GM19467 (cell line): ENCODE data around the gene PSTPIP1.

Source experiments
- ATAC-seq: cut with Tn5 transposase; IDR thresholded peaks from one replicate; pipeline ENCODE4 v1.9.1; 2021; ENCODE audit warnings: mild to moderate bottlenecking, moderate library complexity; ENCODE audit not compliant: unreplicated experiment

Gene PSTPIP1

DNA sequence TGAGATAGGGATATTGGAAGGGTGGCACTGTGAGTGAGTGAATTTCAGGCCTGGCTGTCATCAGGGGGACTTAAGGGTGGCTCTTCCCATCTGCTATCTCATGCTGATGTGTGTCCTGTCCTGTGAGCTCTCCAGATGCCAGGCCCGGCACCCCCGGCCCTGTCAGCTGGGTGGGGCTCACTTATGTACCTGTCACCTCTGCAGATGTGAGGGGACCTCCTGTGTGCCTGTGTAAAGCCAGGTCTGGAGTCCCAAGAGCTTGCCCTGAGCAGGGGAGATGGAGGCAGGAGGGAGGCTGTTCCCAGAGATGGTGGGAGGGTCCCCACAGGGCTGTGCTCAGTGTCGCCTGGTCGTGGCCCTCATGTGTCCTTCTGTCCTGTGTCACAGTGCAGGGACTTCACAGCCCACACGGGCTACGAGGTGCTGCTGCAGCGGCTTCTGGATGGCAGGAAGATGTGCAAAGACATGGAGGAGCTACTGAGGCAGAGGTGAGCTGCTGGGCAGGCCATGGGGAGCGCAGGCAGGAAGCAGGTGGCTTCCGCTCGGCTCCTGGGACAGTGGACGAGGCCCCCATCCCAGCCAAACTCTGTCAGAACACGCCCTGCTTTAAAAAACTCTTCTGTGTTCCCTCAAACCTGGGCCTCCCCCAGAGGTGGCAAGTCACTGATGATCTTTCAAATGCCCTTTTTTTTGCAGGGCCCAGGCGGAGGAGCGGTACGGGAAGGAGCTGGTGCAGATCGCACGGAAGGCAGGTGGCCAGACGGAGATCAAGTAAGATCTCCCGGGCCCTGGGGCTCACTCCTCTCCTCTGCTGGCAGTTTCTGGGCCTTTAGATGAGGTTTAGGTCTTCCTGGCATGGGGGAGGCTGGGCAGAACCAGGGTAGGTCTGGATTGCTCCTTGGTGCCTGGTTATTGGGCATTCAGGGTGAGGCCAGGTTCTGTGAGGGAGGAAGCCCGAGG, 23.1 kb downstream of the PSTPIP1 start:
- no peak for ATAC-seq

DNA sequence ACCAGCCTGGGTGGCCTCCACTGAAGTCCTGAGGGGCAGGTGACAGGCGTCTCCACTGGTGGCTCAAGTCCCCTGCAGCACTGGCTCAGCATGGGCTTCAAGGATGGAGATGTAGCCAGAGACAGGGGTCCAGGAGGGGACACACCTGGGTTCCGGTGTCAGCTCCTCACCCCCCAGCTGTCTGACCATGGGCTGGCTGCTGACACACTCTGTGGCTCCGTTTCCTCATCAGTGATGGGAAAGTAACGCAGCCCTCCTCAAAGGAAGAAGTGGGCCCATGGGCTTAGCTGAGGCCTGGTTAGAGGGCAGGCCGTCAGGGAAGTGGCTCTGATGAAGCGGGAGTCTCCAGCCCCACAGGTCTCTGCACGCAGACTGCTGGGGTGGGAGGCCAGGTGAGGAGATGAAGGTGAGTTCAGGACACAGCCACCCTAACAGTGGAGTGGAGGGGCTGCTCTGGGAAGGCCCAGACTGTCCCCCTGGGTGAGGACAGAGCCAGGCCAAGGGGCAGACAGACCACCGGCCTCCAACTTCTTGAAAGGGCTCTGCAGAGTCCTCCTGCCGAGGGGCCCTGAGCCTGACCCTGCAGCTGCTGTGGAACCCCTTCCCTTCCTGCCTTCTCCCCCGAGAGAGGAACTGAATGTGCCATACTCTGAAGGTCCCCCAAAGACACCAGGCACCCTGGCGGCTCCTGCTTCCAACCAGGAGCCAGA, 24.0 kb downstream of the PSTPIP1 start:
- ATAC-seq = no peak

DNA sequence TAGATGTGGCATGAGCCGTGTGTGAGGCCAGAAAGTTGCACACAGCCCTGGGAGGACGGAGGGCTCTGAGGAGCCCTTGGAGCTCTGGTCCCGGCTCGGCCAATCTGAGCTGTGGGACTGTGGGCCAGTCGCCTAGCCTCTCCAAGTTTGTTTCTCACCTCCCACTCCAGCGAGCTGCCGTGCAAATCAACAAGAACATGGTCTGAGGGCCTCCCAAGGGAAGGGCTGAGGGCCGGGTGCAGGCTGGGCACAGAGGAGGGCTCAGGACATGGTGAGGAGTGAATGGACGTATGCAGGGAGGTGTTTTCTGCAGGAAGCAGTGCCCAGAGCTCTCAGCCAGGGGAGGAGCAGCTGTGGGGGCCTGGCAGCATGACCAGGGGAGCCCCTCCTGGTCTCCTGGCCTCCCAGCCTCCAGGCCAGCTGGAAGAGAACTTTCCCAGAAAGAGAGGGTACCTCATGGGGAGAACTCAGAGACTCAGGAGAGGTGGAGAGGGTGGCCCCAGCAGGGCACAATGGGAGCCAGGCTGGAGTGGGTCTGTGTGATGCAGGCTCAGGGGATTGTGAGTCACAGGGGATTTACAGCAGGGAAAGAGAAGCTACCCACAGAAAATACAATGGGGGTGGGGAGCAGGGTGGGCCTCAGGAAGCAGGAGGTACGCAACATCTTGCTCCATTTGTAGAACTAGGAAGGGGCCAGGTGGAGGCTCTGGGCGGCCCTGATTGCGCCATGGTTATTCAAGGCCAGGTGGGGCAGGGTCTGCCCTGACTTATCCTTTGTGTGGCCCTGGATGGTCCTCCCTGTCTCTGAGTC, 24.8 kb downstream of the PSTPIP1 start:
- ATAC-seq = no peak

DNA sequence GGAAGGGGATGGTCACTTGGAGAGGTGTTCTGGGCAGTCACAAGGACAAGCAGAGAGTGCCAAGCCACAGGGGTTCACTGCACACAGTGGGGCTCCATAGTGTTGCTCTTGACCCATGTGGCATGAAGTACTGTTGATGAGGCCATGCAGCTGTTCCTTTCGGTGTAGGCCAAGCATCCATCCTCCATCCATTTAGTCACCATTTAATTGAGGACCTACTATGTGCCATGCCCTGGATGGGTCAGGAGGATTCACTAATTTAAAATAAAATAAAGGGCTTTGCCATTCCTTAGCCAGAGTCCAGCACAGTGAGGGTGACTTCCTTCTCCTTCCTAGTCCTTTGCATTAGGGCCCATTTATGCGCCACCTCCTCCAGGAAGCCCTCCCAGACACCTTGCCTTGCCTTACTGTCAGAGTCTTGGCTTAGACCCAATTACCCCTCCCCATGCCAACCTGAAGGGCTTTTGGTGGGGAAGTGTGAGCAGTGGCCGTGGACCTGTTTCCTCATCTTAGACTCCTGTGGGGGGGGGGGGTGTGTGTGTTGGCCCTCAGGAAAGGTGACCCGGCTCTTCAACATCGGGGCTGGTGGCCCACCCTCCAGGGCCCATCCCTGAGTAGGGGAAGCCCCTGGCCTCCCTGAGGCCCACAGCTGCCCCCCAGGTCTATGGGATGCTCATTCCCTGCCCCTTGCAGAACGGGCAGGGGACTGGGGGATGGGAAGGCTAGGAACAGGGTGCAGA, 25.6 kb downstream of the PSTPIP1 start:
- no peak for ATAC-seq

DNA sequence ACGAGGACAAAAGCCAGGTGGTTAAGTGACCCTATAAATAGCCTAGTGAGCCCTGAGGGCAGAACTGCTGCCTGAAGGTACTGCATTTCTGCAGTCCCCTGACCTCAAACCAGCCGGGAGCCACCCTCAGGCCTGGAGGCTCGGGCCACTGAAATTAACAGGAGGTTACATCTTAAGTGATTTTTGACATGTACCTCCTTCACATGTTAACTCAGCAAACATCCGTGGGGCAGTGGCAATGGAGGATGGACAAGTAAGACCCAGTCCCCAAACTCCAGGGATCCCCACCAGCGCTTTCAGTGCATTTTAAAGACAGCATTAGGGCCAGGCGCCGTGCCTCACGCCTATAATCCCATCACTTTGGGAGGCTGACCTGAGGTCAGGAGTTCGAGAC, 26.2 kb downstream of the PSTPIP1 start:
- ATAC-seq = no peak

DNA sequence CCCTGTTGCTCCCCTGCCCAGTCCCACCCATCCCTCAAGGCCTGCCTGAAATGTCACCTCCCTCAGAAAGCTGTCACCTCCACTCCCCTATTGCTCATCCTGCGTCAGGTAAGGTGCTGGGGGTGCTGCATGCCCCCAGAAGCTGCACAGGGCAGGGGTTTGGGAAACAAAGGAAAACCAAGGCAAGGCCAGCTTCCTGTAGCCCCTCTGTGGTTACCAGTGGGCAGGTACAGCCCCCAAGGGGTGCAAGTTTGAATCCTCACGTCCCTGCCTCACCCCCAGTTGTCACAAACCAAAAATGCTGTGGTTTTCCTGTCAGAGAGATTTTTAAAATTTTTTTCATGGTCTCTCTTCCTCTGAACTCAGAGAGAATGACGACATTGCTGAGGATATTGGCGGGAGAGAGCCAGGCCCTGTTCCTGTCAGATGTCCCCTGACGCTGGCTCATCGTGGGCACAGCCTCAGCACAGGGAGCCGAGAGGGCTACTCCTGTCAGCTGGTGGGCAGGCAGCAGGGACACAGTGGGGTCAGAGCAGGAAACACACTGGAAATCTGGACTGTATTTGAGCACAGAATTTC, 27.0 kb downstream of the PSTPIP1 start:
- ATAC-seq = no peak

DNA sequence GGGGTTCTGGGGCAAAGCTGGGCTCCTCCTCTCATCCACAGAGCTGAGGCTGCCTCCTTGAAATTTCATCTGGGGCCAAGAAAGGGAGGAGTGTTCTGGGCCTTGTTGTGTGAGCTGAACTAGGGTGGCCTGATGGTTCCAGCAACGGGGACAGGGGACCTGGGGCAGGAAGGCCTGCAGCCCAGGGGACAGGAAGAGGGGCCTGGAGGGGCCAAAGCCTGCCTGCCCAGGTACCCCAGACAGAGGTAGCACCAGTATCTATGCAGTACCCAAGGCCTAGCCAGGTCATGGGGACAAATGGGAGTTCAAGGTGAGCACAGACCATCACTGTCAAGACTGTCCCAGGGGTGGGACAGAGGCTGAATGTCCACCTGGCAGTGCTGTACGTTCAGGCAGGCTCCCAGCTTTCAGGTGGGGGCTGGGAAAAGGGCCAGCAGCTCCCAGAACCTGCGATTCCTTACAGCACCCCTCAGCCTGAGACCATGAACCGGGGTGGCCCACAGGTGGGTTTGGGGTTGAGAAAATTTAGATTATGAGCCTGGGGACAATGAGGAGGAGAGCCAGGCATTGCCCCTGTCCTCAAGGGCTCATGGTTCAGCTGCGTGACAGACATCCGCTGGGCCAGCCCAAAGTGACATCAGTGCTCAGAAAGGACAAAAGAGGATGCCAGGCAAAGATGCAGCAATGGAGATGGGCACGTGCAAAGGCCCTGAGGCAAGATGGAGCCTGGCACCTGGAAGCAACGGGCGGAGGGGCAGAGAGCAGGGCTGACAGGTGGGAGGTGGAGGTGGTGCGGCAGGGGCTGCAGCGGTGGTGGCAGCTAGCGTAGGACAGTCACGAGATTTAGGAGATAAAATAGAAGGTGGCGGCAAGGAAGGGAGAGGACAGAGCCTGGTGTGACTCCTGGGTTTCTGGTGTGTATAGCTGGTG, 28.0 kb downstream of the PSTPIP1 start:
- ATAC-seq = no peak

DNA sequence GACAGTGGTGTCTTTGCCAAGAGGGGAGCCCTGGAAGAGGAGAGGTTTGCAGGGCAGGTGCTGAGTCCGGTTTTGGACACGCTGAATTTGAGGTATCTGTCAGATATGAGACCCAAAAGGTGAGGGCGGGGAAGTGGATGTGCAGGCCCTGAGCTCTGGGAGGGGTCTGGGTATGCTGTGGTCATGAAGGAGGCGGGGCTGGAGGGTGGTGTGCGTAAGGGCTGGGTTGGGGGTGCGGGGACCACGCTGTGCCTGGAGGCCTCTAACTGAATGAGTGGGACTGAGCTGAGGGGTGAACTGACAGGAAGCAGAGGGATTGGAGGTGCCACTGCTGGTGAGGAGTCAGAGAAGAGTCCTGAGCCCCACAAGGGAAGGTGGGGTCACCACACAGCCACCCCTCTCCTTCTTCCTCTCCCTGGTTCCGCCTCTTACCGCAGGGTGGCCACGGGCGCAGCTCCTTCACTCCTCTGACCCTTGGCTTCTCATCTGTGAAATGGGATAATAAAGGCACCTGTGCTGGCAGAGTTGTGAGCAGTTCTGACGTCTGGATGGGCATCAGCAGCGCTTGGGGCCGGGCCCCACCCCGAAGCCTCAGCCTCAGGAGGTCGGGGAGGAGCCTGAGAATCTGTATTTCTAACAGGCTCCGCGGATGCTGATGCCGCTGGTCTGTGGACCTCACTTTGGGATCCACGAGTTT, 28.8 kb downstream of the PSTPIP1 start:
- no peak for ATAC-seq

DNA sequence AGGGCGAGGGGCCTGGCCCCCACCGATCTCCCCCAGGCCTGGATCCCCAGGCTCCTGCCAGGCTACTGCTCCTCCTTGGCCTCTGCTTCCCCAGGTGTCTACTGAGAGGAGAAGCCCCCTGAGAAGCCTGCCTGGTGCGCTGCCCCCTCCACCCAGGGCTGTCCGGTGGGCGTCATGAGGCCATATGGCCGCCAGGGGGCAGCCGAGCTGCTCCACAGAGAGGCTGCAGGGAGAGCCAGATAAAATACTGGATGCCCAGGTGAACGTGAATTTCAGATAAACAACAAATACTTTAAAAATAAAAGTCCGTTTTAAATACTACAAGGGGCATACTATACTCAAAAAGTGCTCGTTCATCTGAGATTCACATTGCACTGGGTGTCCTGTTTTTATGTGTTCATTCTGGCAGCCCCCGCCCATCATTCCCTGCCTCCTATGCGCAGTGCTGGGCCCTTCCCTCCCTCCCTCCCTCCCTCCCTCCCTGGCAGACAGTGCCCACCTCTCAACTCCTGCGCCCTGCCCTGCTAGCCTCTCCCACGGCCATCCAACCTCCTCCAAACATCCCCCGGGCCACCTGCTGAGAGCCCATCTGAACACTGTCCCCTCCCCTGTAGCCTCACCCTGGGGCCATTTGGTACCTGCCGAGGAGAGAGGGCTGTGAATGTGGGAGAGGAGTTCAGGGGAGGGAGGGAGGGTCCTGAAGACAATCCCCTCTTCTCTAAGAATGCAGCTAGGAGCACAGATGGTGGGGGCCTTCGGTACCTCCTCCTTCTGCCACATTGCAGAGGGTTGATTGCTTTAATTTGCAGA, 29.6 kb downstream of the PSTPIP1 start:
- no peak for ATAC-seq

DNA sequence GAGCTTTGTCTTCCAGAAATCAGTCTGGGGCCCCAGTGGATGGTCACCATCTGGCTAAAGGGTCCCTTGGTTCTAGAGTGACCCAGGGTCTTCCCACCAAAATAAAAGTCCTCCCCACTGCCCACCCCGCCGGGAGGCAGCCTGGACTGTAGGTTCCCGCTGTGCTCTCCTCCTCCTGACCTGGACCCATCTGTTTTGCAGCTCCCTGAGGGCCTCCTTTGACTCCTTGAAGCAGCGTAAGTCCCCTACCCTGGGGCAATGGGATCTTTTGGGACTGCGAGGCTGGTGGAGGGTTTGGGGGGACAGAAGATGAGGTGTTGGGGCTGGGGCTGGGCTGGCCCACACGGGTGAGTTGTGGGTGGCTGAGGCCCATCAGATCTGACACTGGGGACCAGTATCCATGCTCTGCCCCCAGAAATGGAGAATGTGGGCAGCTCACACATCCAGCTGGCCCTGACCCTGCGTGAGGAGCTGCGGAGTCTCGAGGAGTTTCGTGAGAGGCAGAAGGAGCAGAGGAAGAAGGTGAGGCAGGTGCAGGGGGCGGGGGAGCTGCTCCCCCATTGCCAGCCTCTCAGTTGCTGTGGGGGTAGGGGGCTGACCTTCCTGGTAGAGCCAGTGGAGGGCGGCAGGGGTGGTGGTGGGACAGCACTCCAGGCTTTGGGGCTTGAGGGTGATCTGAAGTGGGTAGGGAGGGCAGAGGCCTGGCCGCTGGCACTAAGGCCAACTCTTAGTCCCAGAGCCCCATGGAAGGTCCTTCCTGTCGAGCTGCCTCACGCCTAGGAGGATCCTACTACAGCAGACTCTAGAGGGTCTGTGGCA, 30.4 kb downstream of the PSTPIP1 start:
- no peak for ATAC-seq

DNA sequence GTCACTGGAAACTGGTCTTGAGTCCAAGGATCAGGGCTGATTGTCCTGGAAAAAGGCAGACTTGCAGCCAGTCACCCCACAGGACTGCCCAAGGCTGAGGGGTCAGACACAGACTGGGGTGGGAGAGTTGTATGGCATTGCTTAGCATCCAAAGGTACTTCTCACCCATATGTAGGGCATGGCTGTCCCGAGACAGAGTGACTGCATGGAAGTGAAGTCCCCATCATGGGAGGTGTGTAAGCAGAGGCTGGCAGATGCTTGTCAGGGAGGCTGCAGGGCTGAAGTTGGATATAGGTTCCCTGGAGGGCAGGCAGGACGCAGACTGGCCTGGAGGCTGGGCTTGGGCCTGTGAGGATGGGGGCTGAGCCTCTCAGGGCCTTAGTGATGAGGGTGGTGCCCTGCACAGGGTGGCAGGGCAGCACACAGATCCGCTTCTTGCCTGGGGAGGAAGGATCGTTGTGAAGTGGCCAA, 31.1 kb downstream of the PSTPIP1 start:
- no peak for ATAC-seq

DNA sequence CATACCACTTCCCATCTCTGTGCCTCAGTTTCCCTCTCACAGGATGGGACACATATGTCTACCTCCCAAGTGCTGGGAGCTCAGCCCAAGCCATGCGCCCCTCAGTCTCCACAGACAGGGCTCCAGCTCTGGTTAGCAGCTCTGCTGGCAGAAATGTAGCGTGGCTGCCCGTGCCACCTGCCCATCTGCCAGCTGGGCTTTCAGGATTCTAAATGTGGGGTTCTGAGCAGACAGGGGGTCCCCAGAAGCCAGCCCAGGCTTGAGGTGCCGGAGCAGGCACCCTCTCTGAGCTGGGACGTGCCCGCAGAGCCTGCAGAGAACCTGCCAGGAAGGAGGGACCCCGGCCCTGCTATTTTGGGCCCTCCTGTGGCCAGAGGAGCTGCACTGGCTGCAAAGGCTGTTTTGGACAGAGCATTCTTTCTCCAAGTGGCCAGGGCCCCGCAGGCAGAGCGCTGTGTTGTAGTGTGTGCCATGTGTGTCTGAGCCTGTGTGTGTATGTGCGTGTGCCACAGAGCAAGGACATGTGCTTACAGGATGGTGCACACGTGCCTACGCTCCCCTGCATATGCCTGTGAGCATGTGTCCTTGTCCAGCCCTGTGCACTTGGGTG, 31.7 kb downstream of the PSTPIP1 start:
- no peak for ATAC-seq

DNA sequence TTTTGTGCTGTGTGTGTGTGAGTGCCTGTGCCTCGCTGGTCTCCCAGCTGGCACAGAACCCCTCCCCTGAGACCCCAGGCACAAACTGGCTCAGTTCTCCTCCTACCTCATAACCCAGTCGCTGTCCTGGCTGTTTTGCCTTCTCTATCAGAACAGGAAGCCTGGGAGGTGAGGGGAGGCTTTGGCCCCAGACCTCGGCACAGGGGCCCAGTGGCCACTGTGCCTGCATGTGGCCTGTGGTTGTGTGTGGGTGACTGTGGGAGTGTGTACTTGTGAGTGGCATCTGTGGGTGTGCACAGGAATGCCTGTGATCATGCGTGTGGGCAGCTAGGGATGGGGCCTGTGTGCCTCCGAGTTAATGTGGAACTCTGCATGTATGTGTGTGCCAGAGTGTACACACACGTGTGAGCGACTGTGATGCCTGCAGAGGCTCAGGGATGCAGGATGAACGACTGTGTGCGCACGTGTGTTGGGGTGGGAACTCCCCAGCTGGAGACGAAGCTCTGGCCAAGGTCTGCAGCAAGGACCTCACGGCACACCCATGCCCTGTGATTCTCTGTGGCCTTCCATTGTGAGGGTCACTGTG, 32.3 kb downstream of the PSTPIP1 start:
- no peak for ATAC-seq

DNA sequence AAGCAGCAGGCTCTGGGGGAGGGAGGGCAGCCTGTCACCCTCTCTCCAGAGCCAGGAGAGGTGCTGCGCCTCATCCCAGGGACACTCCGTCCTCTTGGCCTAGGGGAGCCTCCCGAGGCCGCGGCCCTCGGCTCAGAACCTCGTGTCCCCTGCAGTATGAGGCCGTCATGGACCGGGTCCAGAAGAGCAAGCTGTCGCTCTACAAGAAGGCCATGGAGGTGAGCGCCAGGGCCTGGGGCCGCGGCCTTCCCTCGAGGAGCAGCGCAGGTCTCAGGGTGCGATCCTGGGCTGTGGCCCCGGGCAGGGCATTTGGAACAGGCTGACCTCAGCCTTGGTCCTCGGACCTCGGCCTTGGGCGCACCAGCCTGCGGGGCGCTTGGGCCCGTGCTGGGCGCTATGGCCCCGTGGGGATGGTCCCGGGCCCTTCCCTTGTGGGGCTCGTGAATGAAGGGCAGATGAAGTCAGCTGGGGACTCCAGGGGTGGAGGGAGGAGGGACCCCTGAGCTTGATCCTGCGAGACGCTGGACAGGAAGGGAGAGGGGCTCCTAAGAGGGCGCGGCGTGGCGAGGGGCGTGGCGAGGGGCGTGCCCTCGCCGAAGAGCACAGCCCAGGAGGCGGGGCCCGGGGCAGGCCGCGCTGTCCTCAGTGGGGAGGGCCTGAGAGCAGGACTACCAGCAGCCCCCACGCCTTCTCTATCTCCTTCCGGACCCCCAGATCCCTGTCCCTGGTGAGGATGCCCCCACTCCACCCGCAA, 32.9 kb downstream of the PSTPIP1 start:
- ATAC-seq = no peak

DNA sequence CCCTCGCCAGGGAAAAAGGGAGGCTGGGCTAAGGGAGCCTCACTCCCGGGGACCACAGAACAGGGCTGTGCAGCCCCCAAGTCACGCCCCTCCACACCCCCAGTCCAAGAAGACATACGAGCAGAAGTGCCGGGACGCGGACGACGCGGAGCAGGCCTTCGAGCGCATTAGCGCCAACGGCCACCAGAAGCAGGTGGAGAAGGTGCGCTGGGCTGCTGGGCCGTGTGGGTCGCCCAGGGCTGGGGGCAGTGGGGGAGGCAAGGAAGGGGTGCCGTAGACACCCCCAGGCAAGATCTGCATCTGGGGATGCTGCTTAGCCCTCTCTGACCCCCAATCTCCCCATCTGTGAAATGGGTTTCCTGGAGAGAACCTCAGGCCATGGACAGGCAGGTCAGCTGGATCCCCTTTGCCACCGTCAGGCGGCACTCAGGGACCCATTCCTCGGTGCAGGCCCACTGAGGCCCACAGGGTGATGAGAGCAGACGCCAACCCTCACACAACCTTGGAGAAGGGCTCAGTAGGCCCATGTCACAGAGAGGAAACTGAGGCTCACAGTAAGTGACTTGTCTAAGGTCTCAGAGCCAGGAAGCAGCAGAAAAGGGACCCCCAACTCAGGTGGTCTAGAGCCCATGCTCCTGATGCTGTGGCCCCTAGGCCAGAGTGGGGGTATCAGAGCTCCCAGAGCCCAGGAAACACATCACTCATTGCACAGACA, 33.7 kb downstream of the PSTPIP1 start:
- ATAC-seq = no peak
